Endometrium (tissue), 2 donors: ENCODE data around the gene LIX1.
"Not testable (repeated sequence)": the region's sequence is repeated elsewhere in the genome, so short reads cannot be mapped to it uniquely, and the experiment has no call there.

Experiments used
- FAIRE-seq: peaks from 2 replicates; lab custom pipeline; 2012; peaks lifted over from hg19 to GRCh38; lab: Jason Lieb, UNC
- donor health status: control.
- donor health status: control.

Gene LIX1

GRCh38 chr5:97101189-97101910 is 41.1 kb downstream of the LIX1 start:
- FAIRE-seq, result no peak

- no peak for FAIRE-seq
These were observed 41.9 kb downstream of the LIX1 start for GRCh38 chr5:97100476-97100875.

- FAIRE-seq, result no peak
These were observed 43.5 kb downstream of the LIX1 start for GRCh38 chr5:97098922-97099321.

GRCh38 chr5:97097326-97098230 is 44.8 kb downstream of the LIX1 start:
- no peak for FAIRE-seq

GRCh38 chr5:97096846-97097245 is 45.6 kb downstream of the LIX1 start:
- FAIRE-seq, result no peak

- FAIRE-seq, result no peak
These were observed 46.2 kb downstream of the LIX1 start for GRCh38 chr5:97096191-97096590.

GRCh38 chr5:97095318-97095732 is 47.1 kb downstream of the LIX1 start:
- no peak for FAIRE-seq

GRCh38 chr5:97094579-97095317 is 47.7 kb downstream of the LIX1 start:
- FAIRE-seq, result no peak

- FAIRE-seq, result no peak
These were observed 49.2 kb downstream of the LIX1 start for GRCh38 chr5:97093193-97093592.

GRCh38 chr5:97090944-97091343 is 51.5 kb downstream of the LIX1 start:
- no peak for FAIRE-seq

GRCh38 chr5:97089149-97089801 is 53.1 kb downstream of the LIX1 start:
- no peak for FAIRE-seq

GRCh38 chr5:97088774-97089148 is 53.6 kb downstream of the LIX1 start:
- no peak for FAIRE-seq

- no peak for FAIRE-seq
These were observed 55.3 kb downstream of the LIX1 start for GRCh38 chr5:97087138-97087537.

- no peak for FAIRE-seq
These were observed 56.8 kb downstream of the LIX1 start for GRCh38 chr5:97085459-97086181.

GRCh38 chr5:97084782-97085458 is 57.5 kb downstream of the LIX1 start:
- FAIRE-seq, result not testable (repeated sequence)

- no peak for FAIRE-seq
These were observed 63.3 kb downstream of the LIX1 start for GRCh38 chr5:97078958-97079743.

- no peak for FAIRE-seq
These were observed 65.2 kb downstream of the LIX1 start for GRCh38 chr5:97077246-97077645.

GRCh38 chr5:97076098-97076497 is 66.3 kb downstream of the LIX1 start:
- FAIRE-seq, result no peak

GRCh38 chr5:97075649-97076048 is 66.8 kb downstream of the LIX1 start:
- FAIRE-seq, result no peak

- FAIRE-seq, result no peak
These were observed 67.4 kb downstream of the LIX1 start for GRCh38 chr5:97074859-97075489.
